BJ (cell line): Measurements from ENCODE around the gene PNO1. TPM values are rescaled to one million over a fixed set of nuclear protein-coding genes. Genes with fewer than 3 reads are reported as not detected.

Experiments
- CTCF ChIA-PET: fragments of 350-600 bp; formaldehyde crosslinking; extraction: SDS; loops from one replicate; lab custom pipeline; 2021; ENCODE audit warnings: antibody characterized with exemption, inconsistent platforms; lab: Yijun Ruan, JAX
- POLR2A ChIA-PET: fragments of 300-600 bp; sonication (Branson Sonifier 250); formaldehyde crosslinking; extraction: SDS; loops from one replicate; lab custom pipeline; 2021; ENCODE audit warnings: antibody characterized with exemption; lab: Charles Lee
- DNase-seq: peaks from one replicate; pipeline ENCODE4 v3.0.0-alpha.2; 2011; ENCODE audit warnings: low read depth
- H3K27me3 ChIP-seq: 2 replicates; pipeline ENCODE4 v1.6.0; 2011; ENCODE audit warnings: low read length; ENCODE audit not compliant: control insufficient read depth, insufficient read depth
- H3K36me3 ChIP-seq: 2 replicates; pipeline ENCODE4 v1.5.1; 2011; ENCODE audit warnings: low read length; ENCODE audit not compliant: control insufficient read depth, insufficient read depth
- H3K4me3 ChIP-seq: 2 replicates; pipeline ENCODE4 v1.5.1; 2011; ENCODE audit warnings: low read depth, mild to moderate bottlenecking, control low read depth, low read length
- polyA plus RNA-seq: library from polyadenylated mRNA; depleted of rRNA; stranded (reverse); fragments of >200 nt; gene quantifications from 2 replicates; pipeline ENCODE4 v1.2.3, GENCODE V29; 2011
- TF ChIP-seq, protein P1 (sequence below): IDR thresholded peaks from 2 replicates; pipeline ENCODE4 v1.5.1; 2011; ENCODE audit warnings: low read depth, mild to moderate bottlenecking, control low read depth, inconsistent platforms, low read length, moderate library complexity; ENCODE audit not compliant: insufficient read depth

The PNO1 gene
- polyA plus RNA-seq, 1 experiment: 8.1 TPM

DNA sequence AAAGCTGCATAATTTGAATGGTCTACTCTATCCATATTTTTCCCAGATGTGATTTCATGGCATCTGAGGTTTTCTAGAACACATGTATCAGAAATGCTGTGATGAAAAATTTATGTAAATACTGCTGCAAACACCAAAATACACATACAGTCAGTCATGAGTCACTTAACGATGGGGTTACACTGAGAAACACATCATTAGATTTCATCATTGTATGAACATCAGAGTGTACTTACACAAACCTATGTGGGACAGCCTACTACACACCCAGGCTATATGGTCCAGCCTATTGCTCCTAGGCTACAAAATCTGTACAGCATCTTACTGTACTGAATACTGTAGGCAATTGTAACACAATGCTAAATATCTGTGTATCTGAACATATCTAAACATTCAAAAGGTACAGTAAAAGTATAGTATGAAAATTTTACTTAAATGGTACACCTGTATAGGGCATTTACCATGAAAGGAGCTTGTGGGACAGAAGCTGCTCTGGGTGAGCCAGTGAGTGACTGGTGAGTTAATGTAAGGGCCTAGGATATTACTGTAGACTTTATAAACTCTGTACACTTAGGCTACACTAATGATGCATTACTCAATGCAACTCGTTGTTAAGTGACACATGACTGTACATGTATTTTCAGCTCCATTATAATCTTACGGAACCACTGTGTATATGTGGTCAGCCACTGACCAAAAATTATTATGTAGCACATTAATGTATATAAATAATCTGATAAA is 33.5 kb downstream of the PNO1 start:
- Histone ChIP-seq H3K36me3 (no peaks in the 10 kb centered on the region), H3K4me3 (no peak overlapping the region), H3K27me3 (no peaks in the 10 kb centered on the region)
- peak; percentile 57 for DNase-seq
- ChIA-PET CTCF (no interaction called here), POLR2A (interaction anchor here (0.6 kb wide), 1 partner anchor 53 kb away, joined by 3 read pairs; no protein-coding TSS in a partner anchor)
- TF ChIP-seq, protein P1, sequence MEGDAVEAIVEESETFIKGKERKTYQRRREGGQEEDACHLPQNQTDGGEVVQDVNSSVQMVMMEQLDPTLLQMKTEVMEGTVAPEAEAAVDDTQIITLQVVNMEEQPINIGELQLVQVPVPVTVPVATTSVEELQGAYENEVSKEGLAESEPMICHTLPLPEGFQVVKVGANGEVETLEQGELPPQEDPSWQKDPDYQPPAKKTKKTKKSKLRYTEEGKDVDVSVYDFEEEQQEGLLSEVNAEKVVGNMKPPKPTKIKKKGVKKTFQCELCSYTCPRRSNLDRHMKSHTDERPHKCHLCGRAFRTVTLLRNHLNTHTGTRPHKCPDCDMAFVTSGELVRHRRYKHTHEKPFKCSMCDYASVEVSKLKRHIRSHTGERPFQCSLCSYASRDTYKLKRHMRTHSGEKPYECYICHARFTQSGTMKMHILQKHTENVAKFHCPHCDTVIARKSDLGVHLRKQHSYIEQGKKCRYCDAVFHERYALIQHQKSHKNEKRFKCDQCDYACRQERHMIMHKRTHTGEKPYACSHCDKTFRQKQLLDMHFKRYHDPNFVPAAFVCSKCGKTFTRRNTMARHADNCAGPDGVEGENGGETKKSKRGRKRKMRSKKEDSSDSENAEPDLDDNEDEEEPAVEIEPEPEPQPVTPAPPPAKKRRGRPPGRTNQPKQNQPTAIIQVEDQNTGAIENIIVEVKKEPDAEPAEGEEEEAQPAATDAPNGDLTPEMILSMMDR: no peak

DNA sequence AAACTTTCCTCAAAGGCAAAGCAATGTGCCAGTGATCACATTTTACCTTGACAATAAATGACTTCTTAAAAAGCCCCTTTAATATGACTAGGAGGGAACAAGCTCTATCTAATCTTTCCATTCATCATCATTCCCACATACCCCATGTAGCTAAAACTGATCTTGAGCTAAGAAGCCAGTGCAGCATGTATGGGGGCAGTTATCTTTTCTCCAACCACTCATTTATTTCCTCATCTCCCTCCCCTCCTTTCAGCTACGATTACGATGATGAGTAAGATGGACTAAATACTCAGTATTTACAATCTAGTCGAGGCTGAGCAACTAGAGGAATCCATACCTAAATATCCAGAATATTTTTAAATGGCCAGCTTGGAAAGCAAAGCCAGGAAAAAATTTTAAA is 35.5 kb downstream of the PNO1 start:
- POLR2A ChIA-PET: no interaction called here
- H3K27me3 ChIP-seq: no peaks in the 10 kb centered on the region
- TF ChIP-seq, protein P1: no peak
- no peak for DNase-seq
- CTCF ChIA-PET: interaction anchor here (1.0 to 2.2 kb wide), 2 partner anchors 58 to 165 kb away, joined by 3 to 7 read pairs; no protein-coding TSS in a partner anchor
- no peaks in the 10 kb centered on the region for H3K36me3 ChIP-seq
- no peak overlapping the region for H3K4me3 ChIP-seq

DNA sequence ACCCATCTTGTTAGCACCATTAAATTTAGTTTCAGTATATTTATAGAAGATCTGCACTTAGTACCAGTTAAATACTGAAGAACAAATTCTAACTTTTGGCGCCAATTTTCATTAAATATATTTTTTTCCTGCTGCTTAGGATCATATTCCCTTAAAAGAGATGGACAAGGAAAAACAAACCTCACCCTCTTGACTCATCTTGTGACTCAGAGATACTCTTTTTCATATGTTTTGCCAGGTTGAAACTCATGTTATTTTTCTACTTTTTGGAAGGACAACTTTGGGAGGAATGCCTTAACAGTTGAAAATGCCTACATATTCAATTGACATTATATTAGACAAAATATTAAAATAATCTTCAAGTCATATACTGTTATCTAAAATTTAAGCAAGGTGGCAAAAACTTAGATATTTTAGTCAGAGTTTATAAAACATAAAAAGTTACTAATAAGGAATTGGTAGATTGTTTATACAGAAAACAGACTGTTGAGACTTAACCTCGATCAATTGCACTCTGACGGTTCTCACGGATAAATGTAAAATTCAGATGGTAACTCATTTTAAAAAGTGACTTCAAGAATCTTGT is 36.2 kb downstream of the PNO1 start:
- H3K36me3 ChIP-seq: no peaks in the 10 kb centered on the region
- ChIA-PET POLR2A (no interaction called here), CTCF (interaction anchor here (0.9 to 3.2 kb wide), 5 partner anchors 57 to 248 kb away, joined by 3 to 22 read pairs (median 4); partner anchors contain the start of gene PPP3R1)
- peak; percentile 18 for DNase-seq
- H3K27me3 ChIP-seq: no peaks in the 10 kb centered on the region
- no peak overlapping the region for H3K4me3 ChIP-seq
- TF ChIP-seq, protein P1: no peak

DNA sequence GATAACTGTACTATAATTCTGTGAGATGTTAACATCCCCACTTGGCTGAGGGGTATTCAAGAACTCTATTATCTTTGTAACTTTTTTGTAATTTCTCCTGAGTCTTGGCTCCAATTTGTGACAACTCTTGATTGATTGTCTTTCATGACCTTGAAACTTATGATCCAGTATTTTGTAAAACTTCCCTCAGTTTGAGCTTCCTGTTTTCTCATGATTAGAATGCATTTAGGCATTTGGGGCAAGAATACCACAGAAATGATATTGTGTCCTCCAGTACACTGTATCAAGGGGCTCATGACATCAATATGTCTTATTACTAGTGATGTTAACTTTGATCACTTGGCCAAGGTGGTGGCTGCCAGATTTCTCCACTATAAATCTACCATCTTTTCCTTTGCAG is 37.4 kb downstream of the PNO1 start:
- no peak for DNase-seq
- H3K4me3 ChIP-seq: no peak overlapping the region
- ChIA-PET CTCF (interaction anchor here (0.6 to 3.2 kb wide), 11 partner anchors 8 to 247 kb away, joined by 3 to 22 read pairs (median 4); partner anchors contain the start of gene PPP3R1), POLR2A (no interaction called here)
- H3K27me3 ChIP-seq: no peaks in the 10 kb centered on the region
- no peaks in the 10 kb centered on the region for H3K36me3 ChIP-seq
- TF ChIP-seq, protein P1: no peak

DNA sequence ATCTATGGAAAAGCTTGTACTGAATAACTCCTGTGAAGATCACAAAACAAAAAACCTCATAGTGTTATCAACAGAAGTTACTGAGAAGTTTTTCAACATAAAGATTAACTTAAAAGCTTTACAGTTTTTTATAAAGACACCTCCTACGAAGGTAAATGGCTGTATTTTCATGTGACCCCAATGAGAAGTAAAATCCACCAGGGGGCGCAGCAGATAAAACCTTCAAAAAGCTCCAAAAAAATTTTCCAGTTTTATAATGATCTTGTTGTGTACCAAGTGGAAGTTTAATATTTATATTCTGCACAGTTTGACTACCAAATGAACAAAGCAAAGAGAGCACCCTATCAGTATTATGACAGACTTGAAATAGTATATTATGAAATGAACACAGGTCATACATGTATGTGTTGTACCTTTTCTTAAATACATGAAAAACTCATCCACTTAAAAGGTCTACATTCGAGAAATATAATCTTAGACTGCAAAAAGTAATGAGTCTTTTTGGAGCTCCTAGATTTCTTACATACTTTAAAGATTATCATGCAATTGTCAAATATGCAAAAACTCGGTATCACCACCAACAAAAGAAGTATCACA is 38.5 kb downstream of the PNO1 start:
- Histone ChIP-seq H3K27me3 (no peaks in the 10 kb centered on the region), H3K36me3 (no peaks in the 10 kb centered on the region), H3K4me3 (no peak overlapping the region)
- DNase-seq: no peak
- CTCF ChIA-PET: interaction anchor here (0.6 to 3.2 kb wide), 29 partner anchors 10 to 1718 kb away, joined by 3 to 22 read pairs (median 5); partner anchors contain the start of genes PNO1 and PPP3R1
- TF ChIP-seq, protein P1: peak; percentile 67
- POLR2A ChIA-PET: interaction anchor here (0.5 to 0.7 kb wide), 3 partner anchors 56 to 1699 kb away, joined by 3 to 4 read pairs (median 4); partner anchors contain the start of gene PPP3R1
